T-helper 1 cell treated with Interleukin-12 subunit alpha and Interleukin-12 subunit beta and Interleukin-4 antibody, amounts not matched to agents 30 μg/mL and 1 μg/mL, for 36 hours (primary cell): ENCODE results near the gene CST6.
A peak's percentile ranks its signal among the peaks of the same experiment; 100 is the strongest.

Source experiments
- H3K27ac Mint-ChIP-seq: one replicate; pipeline ENCODE4 v1.8.0; 2021; ENCODE audit warnings: mild to moderate bottlenecking, mixed read lengths
- H3K27me3 Mint-ChIP-seq: one replicate; pipeline ENCODE4 v1.8.0; 2021; ENCODE audit warnings: low read depth, mixed read lengths
- H3K36me3 Mint-ChIP-seq: one replicate; pipeline ENCODE4 v1.8.0; 2021; ENCODE audit warnings: low read depth, mixed read lengths
- H3K4me1 Mint-ChIP-seq: one replicate; pipeline ENCODE4 v1.8.0; 2021; ENCODE audit warnings: low read depth, mixed read lengths
- H3K4me3 Mint-ChIP-seq: one replicate; pipeline ENCODE4 v1.8.0; 2021; ENCODE audit warnings: mild to moderate bottlenecking, moderate library complexity, mixed read lengths
- H3K9me3 Mint-ChIP-seq: one replicate; pipeline ENCODE4 v1.8.0; 2021; ENCODE audit warnings: mixed read lengths

The CST6 gene

DNA sequence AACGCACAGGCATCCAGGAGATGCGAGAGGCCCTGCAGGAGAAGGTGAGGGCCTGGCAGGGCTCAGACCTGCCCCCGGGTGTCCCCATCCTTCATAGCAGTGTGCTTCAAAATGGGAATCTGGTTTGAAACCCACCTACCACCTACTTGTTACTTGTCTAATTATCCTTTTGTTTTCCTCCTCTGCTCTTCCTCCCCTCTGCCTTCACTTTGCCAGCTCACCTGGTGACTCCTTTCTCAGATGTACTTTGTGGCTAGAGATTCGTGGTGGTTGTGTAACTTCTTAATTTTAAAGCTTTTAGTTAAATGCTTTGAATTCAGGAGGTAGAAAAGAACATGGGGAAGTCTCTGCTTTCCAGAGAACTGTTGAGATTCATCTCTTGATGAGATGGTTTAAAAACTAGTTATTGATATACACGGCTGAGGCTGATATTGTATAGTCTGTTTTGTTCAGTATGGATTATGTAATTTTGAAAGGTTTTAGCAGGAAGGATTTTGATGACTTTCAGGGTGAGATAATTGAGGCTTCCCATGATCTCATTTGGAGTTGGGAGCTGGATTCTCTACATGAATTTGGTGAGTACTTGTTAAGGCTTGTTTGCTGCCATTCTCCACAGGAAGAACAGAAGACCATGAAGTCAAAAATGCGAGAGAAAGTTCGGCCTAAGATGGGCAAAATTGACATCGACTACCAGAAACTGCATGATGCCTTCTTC is 48.3 kb downstream of the CST6 start:
- no peaks in the 10 kb centered on the region for H3K27me3 Mint-ChIP-seq
- no peak overlapping the region for H3K4me3 Mint-ChIP-seq
- no peaks in the 10 kb centered on the region for H3K9me3 Mint-ChIP-seq
- H3K27ac Mint-ChIP-seq: peak overlapping the region; percentile 32
- H3K36me3 Mint-ChIP-seq: peaks cover 72% of the 10 kb centered on the region
- H3K4me1 Mint-ChIP-seq: peaks cover 21% of the 10 kb centered on the region

- Mint-ChIP-seq H3K36me3 (peaks cover 72% of the 10 kb centered on the region), H3K27me3 (no peaks in the 10 kb centered on the region), H3K4me1 (peaks cover 23% of the 10 kb centered on the region), H3K9me3 (no peaks in the 10 kb centered on the region), H3K27ac (peak overlapping the region; percentile 55), H3K4me3 (no peak overlapping the region)
Measured at GRCh38 chr11:66061268-66061667, 49.5 kb downstream of the CST6 start.

DNA sequence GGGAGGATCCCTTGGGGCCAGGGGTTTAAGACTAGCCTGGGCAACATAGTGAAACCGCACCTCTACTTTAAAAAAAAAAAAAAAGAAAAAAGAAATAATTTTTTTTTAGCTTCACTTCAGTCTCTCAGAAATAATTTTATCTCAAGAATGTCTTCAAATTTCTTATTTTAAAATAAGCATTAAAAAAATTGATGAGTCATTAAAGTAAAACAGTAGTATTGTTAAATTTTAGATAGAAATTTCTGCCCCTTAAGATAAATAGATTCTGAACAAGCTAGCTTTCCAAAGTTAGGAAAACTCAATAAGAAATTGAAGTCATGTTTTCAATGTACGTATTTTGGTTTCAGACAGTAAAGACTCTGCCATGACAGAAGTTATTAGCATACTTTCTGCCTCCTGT is 50.6 kb downstream of the CST6 start:
- H3K27ac Mint-ChIP-seq: no peak overlapping the region
- H3K27me3 Mint-ChIP-seq: no peaks in the 10 kb centered on the region
- H3K4me1 Mint-ChIP-seq: peaks cover 30% of the 10 kb centered on the region
- peaks cover 71% of the 10 kb centered on the region for H3K36me3 Mint-ChIP-seq
- H3K9me3 Mint-ChIP-seq: no peaks in the 10 kb centered on the region
- H3K4me3 Mint-ChIP-seq: no peak overlapping the region
